GM21423 (cell line): ENCODE measurements around the gene PARD3B.

Experiments
- ATAC-seq: cut with Tn5 transposase; IDR thresholded peaks from one replicate; pipeline ENCODE4 v1.9.1; 2021; ENCODE audit warnings: mild to moderate bottlenecking, moderate library complexity; ENCODE audit not compliant: unreplicated experiment

Gene PARD3B

DNA sequence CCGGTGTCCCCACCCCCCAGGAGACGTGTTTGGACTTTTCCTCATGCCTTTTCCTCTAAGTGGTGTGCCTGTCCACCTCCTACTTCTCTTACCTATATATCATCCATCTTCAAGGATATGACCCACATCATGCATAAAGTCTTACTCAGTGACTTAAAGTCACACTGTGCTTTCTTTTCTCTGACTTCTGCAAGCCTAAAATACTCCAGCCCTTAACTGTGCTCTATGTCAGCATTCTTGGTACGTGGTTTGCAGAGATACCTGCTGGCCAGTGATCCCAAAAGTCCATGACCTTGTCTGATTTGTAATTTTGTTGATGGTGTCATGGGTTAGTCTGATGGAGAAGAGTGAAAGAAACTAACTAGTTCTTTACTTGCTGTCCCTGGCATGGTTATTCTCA is 743.4 kb downstream of the PARD3B start:
- ATAC-seq = no peak

DNA sequence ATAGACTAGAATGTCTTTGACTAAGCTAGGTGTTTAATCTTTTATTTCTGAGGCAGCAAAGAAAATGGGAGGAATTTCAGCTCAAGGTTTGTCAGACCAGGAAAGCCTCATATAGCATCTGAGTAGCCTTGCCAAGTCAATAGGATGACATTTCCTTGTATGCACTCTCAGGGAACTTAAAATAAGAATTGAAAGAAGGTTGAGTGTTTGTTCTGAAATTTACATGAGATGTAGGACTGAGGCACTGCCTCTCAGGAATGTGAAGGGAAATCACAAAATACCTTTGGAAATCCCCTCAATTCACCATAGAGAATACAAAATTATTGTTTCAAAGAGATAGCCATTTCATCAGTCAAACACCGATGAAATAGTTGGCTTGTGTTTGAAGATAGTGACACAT is 745.0 kb downstream of the PARD3B start:
- no peak for ATAC-seq

DNA sequence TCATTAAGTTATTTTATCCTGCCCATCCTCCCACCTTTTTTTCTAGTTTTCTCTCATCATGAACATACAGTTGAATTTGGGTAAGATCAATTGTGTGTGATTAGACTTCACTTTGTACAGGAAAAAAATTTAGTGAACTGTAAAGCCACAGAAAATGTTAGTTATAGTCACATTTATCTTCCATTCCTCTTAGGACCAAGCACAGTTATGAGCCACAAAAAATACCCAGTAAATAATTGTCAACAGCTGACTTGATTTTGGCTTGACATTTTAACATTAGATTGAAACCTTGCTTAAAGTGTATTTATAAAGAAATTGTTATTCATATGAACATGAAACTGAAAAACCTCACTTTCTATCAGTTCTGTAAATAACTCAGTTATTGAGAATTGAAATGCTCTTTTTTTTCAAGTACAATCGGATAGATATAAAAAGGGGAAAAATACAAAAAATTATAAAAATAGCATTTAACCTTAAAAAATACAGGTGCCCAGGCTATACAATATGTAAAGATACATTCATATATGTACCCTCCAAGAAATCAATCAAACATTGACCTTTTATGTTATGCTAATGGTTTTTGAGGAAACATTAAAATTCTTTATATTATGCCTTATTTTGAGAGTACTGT is 747.5 kb downstream of the PARD3B start:
- ATAC-seq = no peak

DNA sequence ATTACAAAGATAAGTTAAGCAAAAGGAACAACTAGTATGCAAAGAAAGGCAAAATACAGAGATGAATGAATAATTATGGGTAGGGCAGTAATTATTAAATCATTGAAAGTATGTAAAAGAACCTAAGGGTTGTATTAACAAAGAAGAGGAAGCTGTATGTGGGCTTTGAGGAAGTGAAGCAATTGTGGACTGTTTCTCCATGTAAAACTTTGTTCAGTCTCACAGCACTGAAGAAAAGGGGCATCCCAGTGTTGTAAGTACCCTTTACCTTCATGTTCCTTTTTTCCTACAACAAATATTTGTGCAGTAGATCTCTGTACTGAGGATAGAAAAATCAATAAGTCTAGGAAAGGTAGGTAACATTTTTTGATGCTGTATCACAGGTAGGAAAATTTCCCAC is 748.3 kb downstream of the PARD3B start:
- ATAC-seq = no peak

DNA sequence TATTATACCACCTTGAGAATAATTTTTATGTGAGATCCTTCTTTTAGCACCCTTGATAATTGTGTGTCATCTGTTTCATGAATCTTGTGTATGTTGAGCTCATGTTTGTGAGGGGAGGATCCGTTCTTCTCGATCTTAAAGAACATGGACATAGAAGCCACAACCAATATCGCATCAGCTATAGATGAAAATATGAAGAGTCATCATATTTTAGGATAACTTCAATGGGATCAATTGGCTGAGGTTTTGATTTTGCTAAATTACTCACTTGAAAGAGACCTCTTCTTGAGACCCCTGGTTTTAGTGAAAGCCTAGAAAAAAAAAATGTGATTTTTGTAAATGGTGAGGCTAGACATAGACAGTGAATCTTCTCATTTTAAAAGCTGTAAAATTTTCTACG is 751.7 kb downstream of the PARD3B start:
- no peak for ATAC-seq

DNA sequence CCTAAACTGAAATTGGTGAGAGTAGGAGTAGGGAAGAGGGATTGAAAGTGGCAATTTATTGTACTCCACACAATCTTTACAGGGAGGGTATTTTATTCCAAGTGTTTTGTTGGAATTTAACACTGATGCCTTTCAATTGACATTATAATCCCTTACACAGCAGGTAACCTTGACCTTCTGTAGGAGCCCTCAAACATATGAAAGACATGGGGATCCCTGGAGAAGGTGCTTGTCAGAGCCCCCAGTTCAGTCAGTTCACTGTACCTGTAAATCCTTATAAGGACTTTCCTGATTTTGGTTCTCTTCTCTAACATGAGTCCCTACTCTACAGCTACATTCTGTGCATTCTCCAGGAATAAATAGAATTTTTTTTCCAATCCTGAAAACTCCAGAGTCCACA is 752.1 kb downstream of the PARD3B start:
- no peak for ATAC-seq

DNA sequence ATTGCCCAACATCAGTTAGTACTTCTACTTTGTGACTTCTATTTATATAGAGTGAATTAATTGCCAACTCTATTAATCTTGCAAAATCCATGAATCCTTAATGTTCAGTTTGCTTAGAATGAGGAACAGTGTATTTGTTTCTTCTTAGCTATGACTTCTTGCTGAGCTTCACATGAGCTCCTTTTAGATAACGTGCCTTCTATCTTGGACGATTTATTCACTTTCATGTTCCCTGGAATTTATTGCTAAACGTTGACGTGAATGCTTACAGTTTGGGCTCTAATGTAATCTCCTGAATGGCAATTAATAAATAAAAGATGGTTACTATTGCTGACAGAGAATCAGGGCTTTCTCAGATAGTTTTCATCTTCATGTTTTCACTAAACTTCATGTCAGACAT is 752.6 kb downstream of the PARD3B start:
- ATAC-seq = no peak

DNA sequence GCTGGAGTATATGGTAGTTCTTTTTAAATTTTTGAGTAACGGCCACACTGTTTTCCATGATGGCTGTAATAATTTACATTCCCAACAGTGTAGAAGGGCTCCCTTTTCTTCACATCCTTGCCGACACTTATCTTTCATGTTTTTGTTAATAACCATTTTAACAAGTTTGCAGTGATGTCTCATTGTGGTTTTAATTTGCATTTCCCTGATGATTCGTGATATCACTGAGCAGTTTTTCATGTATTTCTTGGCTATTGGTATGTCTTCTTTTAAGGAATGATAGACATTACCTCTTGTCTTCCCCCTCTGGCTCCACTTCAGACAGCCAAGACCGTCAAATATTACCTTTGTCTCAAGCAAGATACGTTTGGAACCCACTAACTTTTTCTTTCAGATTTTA is 765.9 kb downstream of the PARD3B start:
- ATAC-seq = no peak

DNA sequence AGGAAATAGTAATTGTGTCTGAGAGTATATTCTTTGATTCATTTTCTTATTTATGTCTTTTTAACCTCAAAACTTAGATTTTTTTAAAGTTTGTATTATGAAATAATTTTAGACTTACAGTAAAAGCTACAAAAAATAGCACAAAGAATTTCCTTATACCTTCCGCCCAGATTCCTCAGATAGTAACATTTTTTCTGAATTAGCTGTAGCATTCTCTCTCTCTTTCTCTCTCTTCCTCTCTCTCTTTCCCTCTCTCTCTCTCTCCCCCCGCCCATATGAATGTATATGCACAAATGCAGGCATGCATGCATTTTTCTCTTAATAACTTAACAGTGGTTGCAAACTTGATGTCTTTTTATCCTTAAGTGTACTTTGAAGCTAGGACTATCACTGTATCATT is 776.0 kb downstream of the PARD3B start:
- ATAC-seq = no peak

DNA sequence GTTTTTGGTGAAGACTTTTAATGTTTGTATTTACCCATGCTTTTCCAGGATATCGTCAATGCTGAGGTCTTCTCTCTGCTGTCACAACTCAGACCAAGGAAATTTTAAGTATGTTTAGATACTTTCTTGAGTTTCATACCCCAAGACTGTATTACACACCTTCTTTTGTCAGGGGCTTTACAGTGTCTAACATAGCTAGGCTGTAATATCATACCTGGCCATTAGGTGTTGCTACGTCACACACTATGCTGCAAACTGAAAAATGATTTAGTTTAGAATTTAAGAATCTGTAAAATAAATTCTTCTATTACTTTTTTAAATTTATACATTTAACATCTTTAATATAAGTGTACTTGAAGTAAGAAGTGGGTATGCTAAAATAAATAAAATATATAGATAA is 778.7 kb downstream of the PARD3B start:
- no peak for ATAC-seq

DNA sequence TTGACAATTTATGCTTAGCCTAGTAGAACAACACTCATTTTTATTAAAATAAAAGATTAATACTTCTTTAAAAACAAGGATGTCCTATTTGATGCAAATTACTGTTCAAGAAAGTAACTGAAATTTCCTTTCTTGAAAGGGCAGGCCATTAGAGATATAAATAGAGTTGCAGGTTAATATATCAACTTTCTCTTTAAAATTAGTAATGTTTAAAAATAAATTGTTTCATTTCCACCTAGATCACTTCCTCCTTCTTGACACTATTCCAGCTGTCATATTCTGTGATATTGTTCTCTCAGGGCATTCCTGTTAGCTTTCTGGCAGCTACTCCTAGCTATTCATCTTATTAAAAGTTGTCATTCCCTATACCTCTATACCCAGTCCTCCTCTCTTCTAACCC is 779.1 kb downstream of the PARD3B start:
- ATAC-seq = peak; percentile 63

DNA sequence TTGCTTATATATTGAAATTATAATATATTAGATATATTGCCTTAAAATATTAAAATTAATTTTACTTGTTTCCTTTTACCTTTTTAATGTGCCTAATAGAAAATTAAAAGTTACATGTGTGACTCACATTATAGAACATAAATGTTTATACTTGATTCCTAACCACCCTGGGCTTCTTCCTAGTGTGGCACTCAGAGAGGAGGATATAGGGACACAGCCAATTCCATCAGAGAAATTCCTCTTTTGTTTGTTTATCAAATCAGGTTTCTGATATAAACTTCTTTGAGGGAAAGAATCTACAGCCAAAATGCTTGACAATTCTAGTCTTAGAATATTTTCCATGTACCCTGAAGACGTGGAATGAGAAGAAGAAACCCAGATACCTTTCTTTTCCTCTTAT is 788.1 kb downstream of the PARD3B start:
- no peak for ATAC-seq

DNA sequence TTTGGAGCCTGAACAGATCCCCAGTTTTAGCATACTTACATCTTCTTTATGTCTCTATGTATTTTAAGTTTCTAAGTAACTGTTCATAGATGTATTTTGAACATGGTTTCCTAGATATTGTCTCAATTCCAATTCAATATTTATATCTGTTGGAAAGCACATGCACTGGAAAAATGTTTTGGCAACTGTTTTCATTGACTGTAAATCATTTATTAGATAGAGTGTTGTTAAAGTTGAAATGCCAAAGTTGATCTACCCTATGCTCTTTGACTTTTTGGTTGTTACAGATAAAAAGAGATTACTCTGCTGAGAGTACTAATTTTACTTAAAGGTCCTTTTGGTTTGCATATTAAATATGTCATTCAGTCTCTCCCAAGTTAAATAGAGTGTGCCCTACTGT is 792.0 kb downstream of the PARD3B start:
- ATAC-seq = no peak

DNA sequence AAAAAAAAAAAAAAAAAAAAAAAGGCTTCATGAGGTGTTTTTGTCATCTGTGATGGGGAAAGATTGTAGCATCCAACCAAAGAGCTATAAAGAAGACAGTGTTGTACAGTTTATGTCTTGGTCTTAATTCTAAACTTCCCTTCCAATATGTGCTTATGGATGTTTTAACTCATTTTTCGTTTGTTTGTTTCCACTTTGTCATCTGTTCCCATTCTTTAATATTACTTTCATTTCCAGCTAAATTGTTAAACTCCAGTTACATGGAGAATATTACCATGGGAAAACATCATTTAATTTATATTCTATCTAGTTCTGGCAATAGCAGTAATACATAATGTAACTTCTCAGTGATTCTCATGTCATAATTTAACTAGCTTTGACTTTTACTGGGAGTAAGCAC is 792.9 kb downstream of the PARD3B start:
- no peak for ATAC-seq

DNA sequence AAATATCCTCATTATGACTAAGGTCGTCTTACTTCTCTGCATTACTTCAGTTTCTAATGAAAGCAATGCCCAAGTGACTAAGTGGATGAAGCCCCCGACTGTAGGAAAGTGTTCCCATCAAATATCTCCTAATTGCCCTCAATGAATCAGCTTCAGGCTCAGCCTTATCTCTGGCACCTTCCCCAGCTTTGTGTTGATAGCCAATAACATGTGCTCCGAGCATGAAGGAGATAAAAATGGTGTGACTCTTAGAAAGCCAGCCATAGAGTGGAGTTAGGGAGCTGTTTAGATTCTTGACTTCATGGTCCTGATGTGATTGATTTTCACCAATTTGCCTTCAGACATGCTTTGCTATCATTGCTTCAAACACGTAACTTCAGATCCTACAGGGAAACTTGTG is 797.8 kb downstream of the PARD3B start:
- ATAC-seq = no peak

DNA sequence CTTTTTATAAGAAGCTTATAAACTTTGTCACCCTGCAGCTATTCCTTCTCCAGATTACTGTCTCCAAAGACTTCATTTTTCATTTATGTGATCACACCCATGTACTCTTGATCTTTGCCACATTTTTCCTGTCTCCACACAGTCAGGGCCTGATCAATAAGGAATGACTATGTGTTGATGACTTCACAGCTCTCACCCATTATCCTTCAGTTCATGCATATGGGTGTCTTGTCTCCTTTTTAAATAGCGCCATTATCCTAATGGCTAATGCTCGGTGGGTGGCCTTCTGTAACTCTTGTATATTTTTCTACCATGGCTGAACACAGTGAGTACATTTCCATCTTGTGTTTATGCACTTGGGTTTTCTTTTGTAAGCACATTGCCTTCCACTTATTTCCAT is 801.4 kb downstream of the PARD3B start:
- no peak for ATAC-seq

DNA sequence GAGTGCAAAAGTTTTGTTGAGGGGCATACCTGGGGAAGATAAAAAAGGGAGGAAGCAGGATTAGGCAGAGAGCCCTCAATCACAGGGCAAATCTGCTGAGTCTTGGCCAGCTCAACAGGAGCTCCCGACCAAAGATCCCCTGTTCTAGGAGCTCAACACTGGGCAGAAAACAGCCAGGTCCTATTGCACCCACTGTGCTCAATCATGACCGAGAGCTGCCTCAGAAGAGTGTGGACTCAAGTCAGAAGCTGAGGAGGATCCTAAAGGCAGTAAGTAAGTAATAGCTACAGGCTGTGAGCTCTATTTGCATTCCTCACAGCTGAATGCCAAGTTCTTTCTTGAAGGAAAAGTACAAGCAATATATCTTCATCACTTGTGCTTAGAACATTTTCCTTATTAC is 802.6 kb downstream of the PARD3B start:
- ATAC-seq = no peak

DNA sequence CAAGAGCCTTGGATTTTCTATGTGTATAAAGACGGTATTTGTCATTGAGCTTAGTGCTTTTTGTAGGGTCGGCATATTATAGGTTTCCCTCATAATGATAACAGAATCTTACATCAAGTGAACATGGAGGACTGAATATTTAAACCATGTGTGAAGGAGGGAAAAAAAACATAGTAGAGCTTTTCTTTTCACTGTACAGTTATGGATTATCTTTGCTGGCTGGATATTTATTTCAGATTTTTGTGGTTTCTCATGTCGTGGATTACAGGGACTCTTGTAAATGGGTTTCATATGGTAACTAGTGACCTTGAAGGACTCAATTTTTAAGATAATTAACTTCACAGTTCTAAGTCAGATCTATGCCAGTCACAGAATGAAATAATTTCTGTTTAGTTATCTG is 806.8 kb downstream of the PARD3B start:
- no peak for ATAC-seq

DNA sequence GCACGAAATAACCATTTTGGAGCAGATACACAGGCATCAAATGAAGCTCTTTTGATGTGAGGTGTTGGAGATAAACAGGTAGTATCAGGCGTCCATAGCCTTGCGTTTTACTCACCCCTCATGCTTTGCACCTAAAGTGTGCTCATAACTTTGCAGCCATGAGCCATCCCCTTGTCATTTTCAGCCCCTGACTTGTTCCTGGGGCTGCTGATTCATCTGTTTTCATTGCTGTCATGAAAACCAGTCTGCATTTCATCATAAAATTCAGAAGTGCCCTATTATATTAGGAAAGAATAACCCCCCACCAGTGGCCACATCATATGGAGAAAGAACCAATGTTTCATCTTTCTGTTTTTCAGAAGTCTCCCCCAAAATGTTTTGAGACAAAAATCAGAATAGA is 807.3 kb downstream of the PARD3B start:
- ATAC-seq = no peak

DNA sequence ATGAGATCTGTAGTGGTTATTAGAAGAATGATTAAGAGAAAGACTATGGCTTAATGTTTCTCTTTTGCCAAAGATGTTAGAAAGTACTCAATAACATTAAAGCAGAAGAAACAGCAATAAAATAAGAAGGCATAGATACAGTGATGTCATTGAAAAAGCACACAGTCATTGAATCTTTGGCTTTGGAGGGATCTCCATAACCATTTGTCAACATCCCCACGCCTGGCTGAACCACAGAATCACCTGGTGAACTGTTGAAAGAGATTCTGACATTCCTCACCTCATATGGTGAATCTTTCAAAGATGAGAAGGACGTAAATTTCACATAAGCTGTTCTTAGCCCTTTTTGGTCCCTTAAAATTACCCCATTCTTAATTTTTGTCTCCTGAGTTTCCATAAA is 812.5 kb downstream of the PARD3B start:
- ATAC-seq = no peak

DNA sequence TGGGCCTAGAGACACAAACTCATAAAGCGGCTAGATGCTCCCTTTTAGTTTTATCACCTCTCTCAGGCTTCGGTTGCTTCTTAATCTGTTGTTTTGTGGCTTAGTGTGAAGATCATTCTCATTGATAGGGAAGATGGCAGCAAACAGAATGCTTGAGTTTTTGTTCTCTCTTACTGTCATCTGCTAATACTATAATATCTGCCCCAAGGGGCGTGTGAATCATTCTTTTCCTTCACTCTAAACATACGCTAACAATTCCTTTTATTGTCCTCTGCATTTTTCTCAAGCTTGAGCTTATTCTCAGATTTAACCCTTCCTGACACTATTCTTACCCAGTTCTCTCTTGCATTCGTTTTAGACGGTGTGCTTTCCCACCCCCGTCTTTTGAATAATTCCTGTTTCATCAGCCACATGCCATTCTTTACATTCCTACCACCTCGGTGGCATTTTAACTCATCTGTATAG is 813.1 kb downstream of the PARD3B start:
- ATAC-seq = no peak

DNA sequence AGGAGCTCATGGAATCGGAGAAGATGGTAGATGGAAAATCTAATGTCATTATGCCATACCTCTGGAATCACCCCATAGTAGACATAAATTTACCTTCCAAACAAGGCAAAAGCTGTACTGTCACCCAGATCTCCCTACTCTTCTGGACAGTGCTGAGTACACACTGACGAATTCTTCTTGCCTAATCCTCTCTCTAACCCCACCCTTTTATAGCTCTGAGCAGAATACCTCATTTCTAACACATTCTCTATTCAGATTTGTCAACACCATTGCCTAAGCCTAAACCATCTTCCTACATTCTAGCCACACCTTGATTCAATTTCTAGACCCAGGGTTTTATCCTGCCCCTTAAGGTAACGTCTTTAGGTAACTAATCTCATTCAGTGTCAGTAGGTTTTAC is 816.0 kb downstream of the PARD3B start:
- ATAC-seq = no peak

DNA sequence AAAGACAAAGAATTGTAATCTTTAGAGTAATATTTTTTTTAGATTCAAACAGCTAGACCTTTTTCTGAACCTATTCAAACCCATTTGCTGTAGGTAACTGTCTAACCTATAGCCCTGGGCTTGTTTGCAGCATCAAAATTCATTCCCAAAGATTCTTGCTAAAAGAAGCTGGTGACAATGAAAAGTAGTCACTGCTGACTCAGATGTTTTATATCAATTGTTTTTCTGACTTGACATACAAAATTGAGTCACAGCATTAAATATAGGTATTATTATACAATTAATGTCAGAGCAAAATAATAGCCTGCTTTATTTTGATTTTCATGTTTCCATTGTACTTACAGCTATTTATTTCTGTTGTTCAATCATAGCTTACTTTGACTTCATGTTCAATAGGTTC is 816.7 kb downstream of the PARD3B start:
- no peak for ATAC-seq

DNA sequence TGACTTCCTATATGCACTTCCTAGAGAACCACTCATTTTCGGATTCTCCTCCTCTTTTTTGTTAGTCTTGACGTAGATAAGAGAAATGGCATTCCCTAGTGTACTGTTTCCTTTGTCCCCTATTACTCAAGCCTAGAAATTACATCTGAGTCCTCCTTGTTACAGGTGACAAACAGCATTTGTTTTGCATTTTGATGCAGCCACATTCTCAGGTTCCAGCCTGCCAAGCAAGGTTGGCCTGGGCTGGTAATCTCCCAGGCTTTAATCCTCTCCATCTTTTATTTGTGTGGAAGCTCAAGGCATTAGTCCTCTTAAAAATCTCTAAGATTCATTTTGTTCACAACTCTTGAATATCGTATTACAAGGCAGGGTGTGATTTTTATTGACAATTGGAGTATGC is 819.0 kb downstream of the PARD3B start:
- ATAC-seq = no peak
